ENCODE results near the gene CCDC146. TPM values are rescaled to one million over a fixed set of nuclear protein-coding genes. Genes with fewer than 3 reads are reported as not detected.
"Not testable (repeated sequence)": the region's sequence is repeated elsewhere in the genome, so short reads cannot be mapped to it uniquely, and the experiment has no call there.

The CCDC146 gene
- total RNA-seq, 1 donor from 2014 or later = 2.3 TPM

- DNase-seq (ENCODE audit: low read depth) = peak; percentile 17
Observed at GRCh38 chr7:77152232-77152631, 29.8 kb downstream of the CCDC146 start.

- DNase-seq (ENCODE audit: low read depth) = peak; percentile 3
Observed at GRCh38 chr7:77154917-77155464, 32.6 kb downstream of the CCDC146 start.

- not testable (repeated sequence) for DNase-seq (ENCODE audit: low read depth)
Observed at GRCh38 chr7:77155601-77156377, 33.4 kb downstream of the CCDC146 start.

- not testable (repeated sequence) for DNase-seq (ENCODE audit: low read depth)
Observed at GRCh38 chr7:77157034-77157433, 34.6 kb downstream of the CCDC146 start.

GRCh38 chr7:77157446-77157845 is 35.0 kb downstream of the CCDC146 start:
- DNase-seq (ENCODE audit: low read depth) = peak; percentile 6

- peak; percentile 73 for DNase-seq (ENCODE audit: low read depth)
Observed at GRCh38 chr7:77171073-77171472, 48.7 kb downstream of the CCDC146 start.

GRCh38 chr7:77172437-77173172 is 50.2 kb downstream of the CCDC146 start:
- DNase-seq (ENCODE audit: low read depth) = not testable (repeated sequence)

GRCh38 chr7:77174418-77174817 is 52.0 kb downstream of the CCDC146 start:
- DNase-seq (ENCODE audit: low read depth) = not testable (repeated sequence)

GRCh38 chr7:77175274-77175800 is 52.9 kb downstream of the CCDC146 start:
- DNase-seq (ENCODE audit: low read depth) = not testable (repeated sequence)

GRCh38 chr7:77177321-77177904 is 55.0 kb downstream of the CCDC146 start:
- not testable (repeated sequence) for DNase-seq (ENCODE audit: low read depth)

- DNase-seq (ENCODE audit: low read depth) = not testable (repeated sequence)
Observed at GRCh38 chr7:77178024-77178423, 55.6 kb downstream of the CCDC146 start.

- no peak for DNase-seq (ENCODE audit: low read depth)
Observed at GRCh38 chr7:77181015-77181595, 58.7 kb downstream of the CCDC146 start.

GRCh38 chr7:77181734-77182133 is 59.3 kb downstream of the CCDC146 start:
- DNase-seq (ENCODE audit: low read depth) = no peak

- no peak for DNase-seq (ENCODE audit: low read depth)
Observed at GRCh38 chr7:77182261-77182660, 59.8 kb downstream of the CCDC146 start.

GRCh38 chr7:77184463-77184862 is 62.0 kb downstream of the CCDC146 start:
- no peak for DNase-seq (ENCODE audit: low read depth)

- DNase-seq (ENCODE audit: low read depth) = peak; percentile 36
Observed at GRCh38 chr7:77184990-77185389, 62.6 kb downstream of the CCDC146 start.

- DNase-seq (ENCODE audit: low read depth) = no peak
Observed at GRCh38 chr7:77185866-77186265, 63.5 kb downstream of the CCDC146 start.

GRCh38 chr7:77188731-77189437 is 66.5 kb downstream of the CCDC146 start:
- no peak for DNase-seq (ENCODE audit: low read depth)

GRCh38 chr7:77197141-77197540 is 74.7 kb downstream of the CCDC146 start:
- no peak for DNase-seq (ENCODE audit: low read depth)
